DND-41 (cell line): Measurements from ENCODE around the gene THSD4.

Source experiments
- CTCF ChIP-seq: IDR thresholded peaks from 2 replicates; pipeline ENCODE4 v1.5.1; 2012; ENCODE audit warnings: borderline replicate concordance, low read length, moderate library complexity, mild to moderate bottlenecking; ENCODE audit not compliant: poor library complexity, severe bottlenecking; ENCODE audit errors: extremely low read depth
- EZH2 ChIP-seq: IDR thresholded peaks from 3 replicates; pipeline ENCODE4 v1.6.1; 2012; ENCODE audit warnings: borderline replicate concordance, low read depth, mild to moderate bottlenecking, moderate library complexity, low read length, inconsistent platforms; ENCODE audit not compliant: severe bottlenecking

DNA sequence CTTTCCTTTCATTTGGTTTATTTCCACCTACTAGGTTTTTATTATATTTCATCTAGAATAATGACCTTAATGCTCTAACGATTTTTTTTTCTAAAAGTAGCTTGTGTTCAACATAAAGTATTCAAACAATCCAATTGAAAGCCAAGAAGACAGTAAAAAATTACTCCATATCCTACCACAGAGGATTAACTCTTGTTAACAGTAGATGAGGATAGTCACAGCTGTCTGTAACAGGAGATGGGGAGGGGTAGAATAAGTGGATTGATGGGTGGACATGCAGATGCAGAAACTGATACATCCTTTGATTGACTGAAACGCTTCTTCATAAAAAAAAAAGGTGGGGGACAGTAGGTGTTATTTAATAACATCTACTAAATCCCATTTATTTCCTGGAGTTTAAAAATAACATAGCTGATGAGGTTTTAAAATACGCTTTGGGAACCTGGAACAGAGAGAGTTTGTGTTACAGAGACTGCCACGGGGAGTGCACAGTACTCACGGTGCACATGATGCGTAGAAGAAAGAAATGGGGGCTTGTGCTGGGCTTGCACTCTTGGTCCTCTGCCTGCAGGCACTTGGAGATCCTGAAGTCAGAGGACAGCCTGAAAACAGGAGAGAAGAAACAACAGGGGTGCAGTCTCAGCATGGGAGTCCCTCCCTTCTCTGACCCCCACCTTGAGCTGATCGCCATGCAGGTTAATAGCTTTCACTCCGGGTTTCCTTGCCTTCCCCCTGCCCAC lies 226.7 kb downstream of the THSD4 start:
- TF ChIP-seq EZH2 = no peak
- no peak for TF ChIP-seq CTCF
